ENCODE measurements around the gene RIMBP2.

DNA sequence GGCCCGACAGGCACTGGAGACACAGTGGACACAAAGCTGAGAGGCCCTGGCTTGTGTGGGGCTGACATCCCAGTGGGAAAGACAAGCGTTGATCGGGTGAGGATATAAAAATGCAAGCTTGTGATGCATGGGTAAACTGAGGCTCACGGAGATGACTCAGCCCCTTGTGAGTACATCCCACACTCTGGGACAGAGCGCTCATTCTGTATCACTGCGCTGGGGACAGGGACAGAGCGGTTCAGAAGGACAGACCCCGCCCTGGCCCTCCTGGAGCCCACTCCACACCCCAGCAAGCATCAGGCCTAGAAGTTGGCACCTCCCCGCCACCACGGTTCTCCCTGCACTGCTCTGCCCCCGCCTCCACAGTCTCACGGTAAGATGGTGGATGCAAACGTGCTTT lies 222.1 kb downstream of the RIMBP2 start:
- TF ChIP-seq, protein P1, sequence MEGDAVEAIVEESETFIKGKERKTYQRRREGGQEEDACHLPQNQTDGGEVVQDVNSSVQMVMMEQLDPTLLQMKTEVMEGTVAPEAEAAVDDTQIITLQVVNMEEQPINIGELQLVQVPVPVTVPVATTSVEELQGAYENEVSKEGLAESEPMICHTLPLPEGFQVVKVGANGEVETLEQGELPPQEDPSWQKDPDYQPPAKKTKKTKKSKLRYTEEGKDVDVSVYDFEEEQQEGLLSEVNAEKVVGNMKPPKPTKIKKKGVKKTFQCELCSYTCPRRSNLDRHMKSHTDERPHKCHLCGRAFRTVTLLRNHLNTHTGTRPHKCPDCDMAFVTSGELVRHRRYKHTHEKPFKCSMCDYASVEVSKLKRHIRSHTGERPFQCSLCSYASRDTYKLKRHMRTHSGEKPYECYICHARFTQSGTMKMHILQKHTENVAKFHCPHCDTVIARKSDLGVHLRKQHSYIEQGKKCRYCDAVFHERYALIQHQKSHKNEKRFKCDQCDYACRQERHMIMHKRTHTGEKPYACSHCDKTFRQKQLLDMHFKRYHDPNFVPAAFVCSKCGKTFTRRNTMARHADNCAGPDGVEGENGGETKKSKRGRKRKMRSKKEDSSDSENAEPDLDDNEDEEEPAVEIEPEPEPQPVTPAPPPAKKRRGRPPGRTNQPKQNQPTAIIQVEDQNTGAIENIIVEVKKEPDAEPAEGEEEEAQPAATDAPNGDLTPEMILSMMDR (IDR thresholded peaks at IDR 0.05) = no peak
- no peak for TF ChIP-seq EZH2 (IDR thresholded peaks at IDR 0.05)
